HEK293 (cell line): ENCODE results near the gene IFNLR1.

Experiments used
- FEZF1 ChIP-seq: fragments of 450-650 bp; formaldehyde crosslinking; IDR thresholded peaks from 2 replicates; pipeline ENCODE4 v1.5.1; 2016; ENCODE audit warnings: missing biosample characterization, missing genetic modification characterization
- GFI1B ChIP-seq: fragments of 450-650 bp; formaldehyde crosslinking; IDR thresholded peaks from 2 replicates; pipeline ENCODE4 v1.5.1; 2016; ENCODE audit warnings: missing biosample characterization, missing genetic modification characterization
- GLIS2 ChIP-seq: fragments of 450-650 bp; formaldehyde crosslinking; IDR thresholded peaks from 2 replicates; pipeline ENCODE4 v1.5.1; 2016; ENCODE audit warnings: missing biosample characterization, missing genetic modification characterization
- OVOL3 ChIP-seq: fragments of 450-650 bp; formaldehyde crosslinking; IDR thresholded peaks from 2 replicates; pipeline ENCODE4 v1.5.1; 2016; ENCODE audit warnings: missing biosample characterization, missing genetic modification characterization
- SP7 ChIP-seq: fragments of 450-650 bp; formaldehyde crosslinking; IDR thresholded peaks from 2 replicates; pipeline ENCODE4 v1.5.1; 2016; ENCODE audit warnings: missing biosample characterization, missing genetic modification characterization
- TRIM28 ChIP-seq: IDR thresholded peaks from 2 replicates; pipeline ENCODE4 v1.6.1; 2011; ENCODE audit warnings: low read length, control low read depth, borderline replicate concordance
- ZBTB1 ChIP-seq: fragments of 450-650 bp; formaldehyde crosslinking; IDR thresholded peaks from 2 replicates; pipeline ENCODE4 v1.5.1; 2016; ENCODE audit warnings: missing biosample characterization, missing genetic modification characterization
- ZBTB20 ChIP-seq: fragments of 450-650 bp; formaldehyde crosslinking; IDR thresholded peaks from 2 replicates; pipeline ENCODE4 v1.5.1; 2016; ENCODE audit warnings: missing biosample characterization, missing genetic modification characterization
- ZEB2 ChIP-seq: fragments of 450-650 bp; formaldehyde crosslinking; IDR thresholded peaks from 2 replicates; pipeline ENCODE4 v1.5.1; 2016; ENCODE audit warnings: missing biosample characterization, missing genetic modification characterization
- ZNF114 ChIP-seq: fragments of 450-650 bp; formaldehyde crosslinking; IDR thresholded peaks from 2 replicates; pipeline ENCODE4 v1.5.0; 2017; ENCODE audit warnings: missing biosample characterization, missing genetic modification characterization
- ZNF324 ChIP-seq: fragments of 450-650 bp; formaldehyde crosslinking; IDR thresholded peaks from 2 replicates; pipeline ENCODE4 v1.5.1; 2016; ENCODE audit warnings: missing biosample characterization, missing genetic modification characterization
- ZNF391 ChIP-seq: fragments of 450-650 bp; formaldehyde crosslinking; IDR thresholded peaks from 2 replicates; pipeline ENCODE4 v1.5.1; 2016; ENCODE audit warnings: low read depth, missing biosample characterization, missing genetic modification characterization, borderline replicate concordance
- ZNF544 ChIP-seq: fragments of 450-650 bp; formaldehyde crosslinking; IDR thresholded peaks from 2 replicates; pipeline ENCODE4 v1.5.0; 2017; ENCODE audit warnings: missing biosample characterization, missing genetic modification characterization
- ZNF561 ChIP-seq: fragments of 450-650 bp; IDR thresholded peaks from 2 replicates; pipeline ENCODE4 v1.5.1; 2018; ENCODE audit warnings: missing biosample characterization, missing genetic modification characterization, borderline replicate concordance
- ZNF600 ChIP-seq: fragments of 450-650 bp; formaldehyde crosslinking; IDR thresholded peaks from 2 replicates; pipeline ENCODE4 v1.5.1; 2016; ENCODE audit warnings: missing biosample characterization, missing genetic modification characterization
- ZNF629 ChIP-seq: fragments of 450-650 bp; formaldehyde crosslinking; IDR thresholded peaks from 2 replicates; pipeline ENCODE4 v1.5.1; 2017; ENCODE audit warnings: missing biosample characterization, missing genetic modification characterization
- ZNF677 ChIP-seq: fragments of 450-650 bp; IDR thresholded peaks from 2 replicates; pipeline ENCODE4 v1.5.0; 2018; ENCODE audit warnings: missing biosample characterization, mild to moderate bottlenecking, missing genetic modification characterization, moderate library complexity
- ZNF837 ChIP-seq: fragments of 450-650 bp; formaldehyde crosslinking; IDR thresholded peaks from 2 replicates; pipeline ENCODE4 v1.5.1; 2016; ENCODE audit warnings: missing biosample characterization, missing genetic modification characterization
- ZNF843 ChIP-seq: fragments of 450-650 bp; formaldehyde crosslinking; IDR thresholded peaks from 2 replicates; pipeline ENCODE4 v1.5.1; 2016; ENCODE audit warnings: missing biosample characterization, missing genetic modification characterization
- ZSCAN23 ChIP-seq: fragments of 450-650 bp; formaldehyde crosslinking; IDR thresholded peaks from 2 replicates; pipeline ENCODE4 v1.5.1; 2016; ENCODE audit warnings: missing biosample characterization, missing genetic modification characterization
- ZXDB ChIP-seq: fragments of 450-650 bp; formaldehyde crosslinking; IDR thresholded peaks from 2 replicates; pipeline ENCODE4 v1.5.1; 2016; ENCODE audit warnings: missing biosample characterization, missing genetic modification characterization
- TF ChIP-seq, protein P1 (sequence below): fragments of 450-650 bp; formaldehyde crosslinking; IDR thresholded peaks from 2 replicates; pipeline ENCODE4 v1.5.1; 2016; ENCODE audit warnings: missing biosample characterization, missing genetic modification characterization
- TF ChIP-seq, protein P2 (sequence below): fragments of 450-650 bp; formaldehyde crosslinking; IDR thresholded peaks from 2 replicates; pipeline ENCODE4 v1.5.1; 2017; ENCODE audit warnings: missing biosample characterization, missing genetic modification characterization
- TF ChIP-seq, protein P3 (sequence below): fragments of 450-650 bp; formaldehyde crosslinking; IDR thresholded peaks from 2 replicates; pipeline ENCODE4 v1.5.1; 2016; ENCODE audit warnings: missing biosample characterization, missing genetic modification characterization
- TF ChIP-seq, protein P4 (sequence below): fragments of 450-650 bp; formaldehyde crosslinking; IDR thresholded peaks from 2 replicates; pipeline ENCODE4 v1.5.1; 2016; ENCODE audit warnings: missing biosample characterization, missing genetic modification characterization
- TF ChIP-seq, protein P5 (sequence below): fragments of 450-650 bp; formaldehyde crosslinking; IDR thresholded peaks from 2 replicates; pipeline ENCODE4 v1.5.1; 2017; ENCODE audit warnings: missing biosample characterization, missing genetic modification characterization

The IFNLR1 gene

GRCh38 chr1:24186993-24187790 is at the start of gene IFNLR1 (continued):
- TF ChIP-seq ZXDB (tag by site-specific recombination) (peak; percentile 66), ZNF324 (tag by site-specific recombination) (peak; percentile 53; the same call in 1 of the 2 replicates), OVOL3 (tag by site-specific recombination) (0 out of 2 replicates have a peak, but pooled peaks have one; percentile 18), SP7 (peak; percentile 67; the same call in 1 of the 2 replicates), GFI1B (tag by site-specific recombination) (peak; percentile 39; the same call in 1 of the 2 replicates), FEZF1 (peak; percentile 85), ZNF837 (tag by site-specific recombination) (no peak), GLIS2 (peak; percentile 85; the same call in 1 of the 2 replicates), ZNF114 (tag by site-specific recombination) (no peak), ZNF391 (tag by site-specific recombination) (peak; percentile 30; the same call in 1 of the 2 replicates), ZEB2 (tag by site-specific recombination) (peak; percentile 72), ZBTB20 (tag by site-specific recombination) (peak; percentile 70; the same call in 1 of the 2 replicates), ZNF600 (tag by site-specific recombination) (peak; percentile 67), ZNF544 (tag by site-specific recombination) (no peak), ZBTB1 (tag by site-specific recombination) (no peak), TRIM28 (no peak), ZNF843 (tag by site-specific recombination) (0 out of 2 replicates have a peak, but pooled peaks have one; percentile 33), ZSCAN23 (tag by site-specific recombination) (0 out of 2 replicates have a peak, but pooled peaks have one; percentile 23), ZNF629 (tag by site-specific recombination) (peak; percentile 56; the same call in 1 of the 2 replicates), ZNF677 (tag by site-specific recombination) (no peak), ZNF561 (tag by site-specific recombination) (0 out of 2 replicates have a peak, but pooled peaks have one; percentile 36)
- TF ChIP-seq, protein P1, sequence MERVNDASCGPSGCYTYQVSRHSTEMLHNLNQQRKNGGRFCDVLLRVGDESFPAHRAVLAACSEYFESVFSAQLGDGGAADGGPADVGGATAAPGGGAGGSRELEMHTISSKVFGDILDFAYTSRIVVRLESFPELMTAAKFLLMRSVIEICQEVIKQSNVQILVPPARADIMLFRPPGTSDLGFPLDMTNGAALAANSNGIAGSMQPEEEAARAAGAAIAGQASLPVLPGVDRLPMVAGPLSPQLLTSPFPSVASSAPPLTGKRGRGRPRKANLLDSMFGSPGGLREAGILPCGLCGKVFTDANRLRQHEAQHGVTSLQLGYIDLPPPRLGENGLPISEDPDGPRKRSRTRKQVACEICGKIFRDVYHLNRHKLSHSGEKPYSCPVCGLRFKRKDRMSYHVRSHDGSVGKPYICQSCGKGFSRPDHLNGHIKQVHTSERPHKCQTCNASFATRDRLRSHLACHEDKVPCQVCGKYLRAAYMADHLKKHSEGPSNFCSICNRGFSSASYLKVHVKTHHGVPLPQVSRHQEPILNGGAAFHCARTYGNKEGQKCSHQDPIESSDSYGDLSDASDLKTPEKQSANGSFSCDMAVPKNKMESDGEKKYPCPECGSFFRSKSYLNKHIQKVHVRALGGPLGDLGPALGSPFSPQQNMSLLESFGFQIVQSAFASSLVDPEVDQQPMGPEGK = peak; percentile 92
- TF ChIP-seq, protein P2, sequence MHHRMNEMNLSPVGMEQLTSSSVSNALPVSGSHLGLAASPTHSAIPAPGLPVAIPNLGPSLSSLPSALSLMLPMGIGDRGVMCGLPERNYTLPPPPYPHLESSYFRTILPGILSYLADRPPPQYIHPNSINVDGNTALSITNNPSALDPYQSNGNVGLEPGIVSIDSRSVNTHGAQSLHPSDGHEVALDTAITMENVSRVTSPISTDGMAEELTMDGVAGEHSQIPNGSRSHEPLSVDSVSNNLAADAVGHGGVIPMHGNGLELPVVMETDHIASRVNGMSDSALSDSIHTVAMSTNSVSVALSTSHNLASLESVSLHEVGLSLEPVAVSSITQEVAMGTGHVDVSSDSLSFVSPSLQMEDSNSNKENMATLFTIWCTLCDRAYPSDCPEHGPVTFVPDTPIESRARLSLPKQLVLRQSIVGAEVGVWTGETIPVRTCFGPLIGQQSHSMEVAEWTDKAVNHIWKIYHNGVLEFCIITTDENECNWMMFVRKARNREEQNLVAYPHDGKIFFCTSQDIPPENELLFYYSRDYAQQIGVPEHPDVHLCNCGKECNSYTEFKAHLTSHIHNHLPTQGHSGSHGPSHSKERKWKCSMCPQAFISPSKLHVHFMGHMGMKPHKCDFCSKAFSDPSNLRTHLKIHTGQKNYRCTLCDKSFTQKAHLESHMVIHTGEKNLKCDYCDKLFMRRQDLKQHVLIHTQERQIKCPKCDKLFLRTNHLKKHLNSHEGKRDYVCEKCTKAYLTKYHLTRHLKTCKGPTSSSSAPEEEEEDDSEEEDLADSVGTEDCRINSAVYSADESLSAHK (tag by site-specific recombination) = peak; percentile 45
- TF ChIP-seq, protein P3, sequence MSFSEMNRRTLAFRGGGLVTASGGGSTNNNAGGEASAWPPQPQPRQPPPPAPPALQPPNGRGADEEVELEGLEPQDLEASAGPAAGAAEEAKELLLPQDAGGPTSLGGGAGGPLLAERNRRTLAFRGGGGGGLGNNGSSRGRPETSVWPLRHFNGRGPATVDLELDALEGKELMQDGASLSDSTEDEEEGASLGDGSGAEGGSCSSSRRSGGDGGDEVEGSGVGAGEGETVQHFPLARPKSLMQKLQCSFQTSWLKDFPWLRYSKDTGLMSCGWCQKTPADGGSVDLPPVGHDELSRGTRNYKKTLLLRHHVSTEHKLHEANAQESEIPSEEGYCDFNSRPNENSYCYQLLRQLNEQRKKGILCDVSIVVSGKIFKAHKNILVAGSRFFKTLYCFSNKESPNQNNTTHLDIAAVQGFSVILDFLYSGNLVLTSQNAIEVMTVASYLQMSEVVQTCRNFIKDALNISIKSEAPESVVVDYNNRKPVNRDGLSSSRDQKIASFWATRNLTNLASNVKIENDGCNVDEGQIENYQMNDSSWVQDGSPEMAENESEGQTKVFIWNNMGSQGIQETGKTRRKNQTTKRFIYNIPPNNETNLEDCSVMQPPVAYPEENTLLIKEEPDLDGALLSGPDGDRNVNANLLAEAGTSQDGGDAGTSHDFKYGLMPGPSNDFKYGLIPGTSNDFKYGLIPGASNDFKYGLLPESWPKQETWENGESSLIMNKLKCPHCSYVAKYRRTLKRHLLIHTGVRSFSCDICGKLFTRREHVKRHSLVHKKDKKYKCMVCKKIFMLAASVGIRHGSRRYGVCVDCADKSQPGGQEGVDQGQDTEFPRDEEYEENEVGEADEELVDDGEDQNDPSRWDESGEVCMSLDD (tag by site-specific recombination) = 0 out of 2 replicates have a peak, but pooled peaks have one; percentile 19
- TF ChIP-seq, protein P4, sequence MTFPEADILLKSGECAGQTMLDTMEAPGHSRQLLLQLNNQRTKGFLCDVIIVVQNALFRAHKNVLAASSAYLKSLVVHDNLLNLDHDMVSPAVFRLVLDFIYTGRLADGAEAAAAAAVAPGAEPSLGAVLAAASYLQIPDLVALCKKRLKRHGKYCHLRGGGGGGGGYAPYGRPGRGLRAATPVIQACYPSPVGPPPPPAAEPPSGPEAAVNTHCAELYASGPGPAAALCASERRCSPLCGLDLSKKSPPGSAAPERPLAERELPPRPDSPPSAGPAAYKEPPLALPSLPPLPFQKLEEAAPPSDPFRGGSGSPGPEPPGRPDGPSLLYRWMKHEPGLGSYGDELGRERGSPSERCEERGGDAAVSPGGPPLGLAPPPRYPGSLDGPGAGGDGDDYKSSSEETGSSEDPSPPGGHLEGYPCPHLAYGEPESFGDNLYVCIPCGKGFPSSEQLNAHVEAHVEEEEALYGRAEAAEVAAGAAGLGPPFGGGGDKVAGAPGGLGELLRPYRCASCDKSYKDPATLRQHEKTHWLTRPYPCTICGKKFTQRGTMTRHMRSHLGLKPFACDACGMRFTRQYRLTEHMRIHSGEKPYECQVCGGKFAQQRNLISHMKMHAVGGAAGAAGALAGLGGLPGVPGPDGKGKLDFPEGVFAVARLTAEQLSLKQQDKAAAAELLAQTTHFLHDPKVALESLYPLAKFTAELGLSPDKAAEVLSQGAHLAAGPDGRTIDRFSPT (tag by site-specific recombination) = peak; percentile 73
- TF ChIP-seq, protein P5, sequence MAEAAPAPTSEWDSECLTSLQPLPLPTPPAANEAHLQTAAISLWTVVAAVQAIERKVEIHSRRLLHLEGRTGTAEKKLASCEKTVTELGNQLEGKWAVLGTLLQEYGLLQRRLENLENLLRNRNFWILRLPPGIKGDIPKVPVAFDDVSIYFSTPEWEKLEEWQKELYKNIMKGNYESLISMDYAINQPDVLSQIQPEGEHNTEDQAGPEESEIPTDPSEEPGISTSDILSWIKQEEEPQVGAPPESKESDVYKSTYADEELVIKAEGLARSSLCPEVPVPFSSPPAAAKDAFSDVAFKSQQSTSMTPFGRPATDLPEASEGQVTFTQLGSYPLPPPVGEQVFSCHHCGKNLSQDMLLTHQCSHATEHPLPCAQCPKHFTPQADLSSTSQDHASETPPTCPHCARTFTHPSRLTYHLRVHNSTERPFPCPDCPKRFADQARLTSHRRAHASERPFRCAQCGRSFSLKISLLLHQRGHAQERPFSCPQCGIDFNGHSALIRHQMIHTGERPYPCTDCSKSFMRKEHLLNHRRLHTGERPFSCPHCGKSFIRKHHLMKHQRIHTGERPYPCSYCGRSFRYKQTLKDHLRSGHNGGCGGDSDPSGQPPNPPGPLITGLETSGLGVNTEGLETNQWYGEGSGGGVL (tag by site-specific recombination) = peak; percentile 92
